ENCODE data around the gene POTEM.
"Not testable (repeated sequence)": the region's sequence is repeated elsewhere in the genome, so short reads cannot be mapped to it uniquely, and the experiment has no call there.

DNA sequence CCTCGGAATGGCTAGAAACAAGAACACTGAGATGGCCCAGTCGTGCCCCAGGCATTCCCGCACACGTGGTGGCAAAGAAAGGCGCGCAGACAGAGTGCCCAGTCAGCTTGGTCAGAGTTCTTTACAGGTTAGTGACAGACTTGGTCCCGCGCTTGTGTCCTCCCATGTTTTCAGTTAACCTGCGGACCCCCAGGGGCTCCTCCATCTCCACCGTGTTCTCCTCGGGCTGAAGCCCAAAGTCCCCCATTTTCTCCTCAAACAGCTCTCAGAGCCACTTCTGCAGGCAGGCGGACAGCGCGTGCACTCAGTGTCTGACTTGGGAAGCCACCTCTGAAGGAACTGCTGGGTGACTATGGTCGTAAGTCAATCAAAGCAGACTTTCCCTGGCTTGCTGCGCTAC is 60.7 kb downstream of the POTEM start:
- not testable (repeated sequence) for TF ChIP-seq POLR2AphosphoS5, POLR2A (IDR thresholded peaks at IDR 0.05)
- TF ChIP-seq, protein P1, sequence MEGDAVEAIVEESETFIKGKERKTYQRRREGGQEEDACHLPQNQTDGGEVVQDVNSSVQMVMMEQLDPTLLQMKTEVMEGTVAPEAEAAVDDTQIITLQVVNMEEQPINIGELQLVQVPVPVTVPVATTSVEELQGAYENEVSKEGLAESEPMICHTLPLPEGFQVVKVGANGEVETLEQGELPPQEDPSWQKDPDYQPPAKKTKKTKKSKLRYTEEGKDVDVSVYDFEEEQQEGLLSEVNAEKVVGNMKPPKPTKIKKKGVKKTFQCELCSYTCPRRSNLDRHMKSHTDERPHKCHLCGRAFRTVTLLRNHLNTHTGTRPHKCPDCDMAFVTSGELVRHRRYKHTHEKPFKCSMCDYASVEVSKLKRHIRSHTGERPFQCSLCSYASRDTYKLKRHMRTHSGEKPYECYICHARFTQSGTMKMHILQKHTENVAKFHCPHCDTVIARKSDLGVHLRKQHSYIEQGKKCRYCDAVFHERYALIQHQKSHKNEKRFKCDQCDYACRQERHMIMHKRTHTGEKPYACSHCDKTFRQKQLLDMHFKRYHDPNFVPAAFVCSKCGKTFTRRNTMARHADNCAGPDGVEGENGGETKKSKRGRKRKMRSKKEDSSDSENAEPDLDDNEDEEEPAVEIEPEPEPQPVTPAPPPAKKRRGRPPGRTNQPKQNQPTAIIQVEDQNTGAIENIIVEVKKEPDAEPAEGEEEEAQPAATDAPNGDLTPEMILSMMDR (IDR thresholded peaks at IDR 0.05) = not testable (repeated sequence)
